ENCODE results near the gene DENND6A.

GRCh38 chr3:57740027-57740426 is 47.1 kb upstream of the DENND6A start:
- TF ChIP-seq CTCF (IDR thresholded peaks at IDR 0.05) (no peak), POLR2AphosphoS5 (IDR thresholded peaks at IDR 0.05) (no peak)

Measured in sigmoid colon (tissue), 4 donors.